OCI-LY3 (cell line): ENCODE measurements around the gene REC114.

Source experiments
- H2AFZ ChIP-seq: fragments of 200-600, 300-600 bp; shearing (Covaris generic); 2 replicates; pipeline ENCODE4 v1.6.0; 2014; ENCODE audit warnings: antibody characterized with exemption, low read depth, low read length
- H3K27ac ChIP-seq: fragments of 200-600, 300-600 bp; sonication (generic); 2 replicates; pipeline ENCODE4 v1.5.1; 2014; ENCODE audit warnings: mild to moderate bottlenecking, low read length, moderate library complexity, mixed read lengths
- H3K27me3 ChIP-seq: fragments of 200-600, 300-600 bp; sonication (generic); 2 replicates; pipeline ENCODE4 v1.6.1; 2014; ENCODE audit warnings: low read depth, low read length, mixed read lengths
- H3K36me3 ChIP-seq: fragments of 200-600, 300-600 bp; sonication (generic); replicated peaks from 2 replicates; pipeline ENCODE3; 2014; ENCODE audit warnings: low read depth, low read length, mixed read lengths
- H3K4me1 ChIP-seq: fragments of 300-600, 200-600 bp; sonication (generic); 2 replicates; pipeline ENCODE4 v1.6.1; 2014; ENCODE audit warnings: low read length, mixed read lengths
- H3K4me2 ChIP-seq: fragments of 200-600, 300-600 bp; sonication (generic); 2 replicates; pipeline ENCODE4 v1.6.1; 2014; ENCODE audit warnings: low read length, mixed read lengths
- H3K4me3 ChIP-seq: fragments of 300-600, 200-600 bp; sonication (generic); 2 replicates; pipeline ENCODE4 v1.5.1; 2014; ENCODE audit warnings: antibody characterized with exemption, mild to moderate bottlenecking, low read length, moderate library complexity
- H3K79me2 ChIP-seq: fragments of 300-600, 200-600 bp; shearing (Covaris generic); 2 replicates; pipeline ENCODE4 v1.6.1; 2014; ENCODE audit warnings: mild to moderate bottlenecking, low read length, mixed read lengths
- H3K9ac ChIP-seq: fragments of 300-600, 200-600 bp; shearing (Covaris generic); 2 replicates; pipeline ENCODE4 v1.6.0; 2014; ENCODE audit warnings: mild to moderate bottlenecking, low read length, moderate library complexity
- H3K9me3 ChIP-seq: fragments of 200-600, 300-600 bp; shearing (Covaris generic); 2 replicates; pipeline ENCODE4 v1.6.1; 2014; ENCODE audit warnings: low read length, mixed read lengths; ENCODE audit not compliant: insufficient read depth
- H4K20me1 ChIP-seq: fragments of 200-600, 300-600 bp; sonication (generic); 2 replicates; pipeline ENCODE4 v1.6.1; 2016; ENCODE audit warnings: low read length, mixed read lengths; ENCODE audit not compliant: insufficient read depth
- EZH2phosphoT487 ChIP-seq: fragments of 200-600 bp; shearing (Covaris generic); IDR thresholded peaks from 2 replicates; pipeline ENCODE4 v1.6.1; 2018; ENCODE audit warnings: antibody characterized with exemption, mixed run types, low read depth
- TF ChIP-seq, protein P1 (sequence below): fragments of 200-600, 300-600 bp; sonication (generic); IDR thresholded peaks from 2 replicates; pipeline ENCODE4 v1.5.1; 2014; ENCODE audit warnings: antibody characterized with exemption, low read length, low read depth

REC114 gene

DNA sequence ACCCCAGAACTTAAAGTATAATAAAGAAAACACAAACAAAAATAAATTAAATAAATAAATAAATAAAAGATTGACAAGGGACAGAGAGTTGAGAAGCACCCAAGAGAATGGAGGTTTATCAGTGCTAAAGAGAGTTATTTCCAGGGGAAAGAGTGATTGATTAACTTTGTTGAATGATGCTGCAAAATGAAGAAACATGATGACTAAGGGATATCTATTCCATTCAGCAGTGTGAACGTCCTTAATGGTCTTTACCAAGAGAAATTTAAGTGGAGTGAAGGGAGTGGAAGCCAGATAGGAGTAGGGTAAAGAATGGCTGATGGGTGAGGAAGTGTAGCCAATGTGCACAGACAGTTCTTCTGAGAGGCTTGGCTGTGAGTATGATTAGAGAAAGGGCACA lies 11.1 kb downstream of the REC114 start:
- Histone ChIP-seq H3K4me2 (no peak overlapping the region), H3K9me3 (no peaks in the 10 kb centered on the region), H3K9ac (no peak overlapping the region), H3K4me1 (no peaks in the 10 kb centered on the region), H3K36me3 (no peaks in the 10 kb centered on the region), H4K20me1 (no peaks in the 10 kb centered on the region), H3K4me3 (no peak overlapping the region), H2AFZ (no peak overlapping the region), H3K79me2 (no peaks in the 10 kb centered on the region), H3K27ac (no peak overlapping the region), H3K27me3 (peaks cover 18% of the 10 kb centered on the region)
- TF ChIP-seq, protein P1, sequence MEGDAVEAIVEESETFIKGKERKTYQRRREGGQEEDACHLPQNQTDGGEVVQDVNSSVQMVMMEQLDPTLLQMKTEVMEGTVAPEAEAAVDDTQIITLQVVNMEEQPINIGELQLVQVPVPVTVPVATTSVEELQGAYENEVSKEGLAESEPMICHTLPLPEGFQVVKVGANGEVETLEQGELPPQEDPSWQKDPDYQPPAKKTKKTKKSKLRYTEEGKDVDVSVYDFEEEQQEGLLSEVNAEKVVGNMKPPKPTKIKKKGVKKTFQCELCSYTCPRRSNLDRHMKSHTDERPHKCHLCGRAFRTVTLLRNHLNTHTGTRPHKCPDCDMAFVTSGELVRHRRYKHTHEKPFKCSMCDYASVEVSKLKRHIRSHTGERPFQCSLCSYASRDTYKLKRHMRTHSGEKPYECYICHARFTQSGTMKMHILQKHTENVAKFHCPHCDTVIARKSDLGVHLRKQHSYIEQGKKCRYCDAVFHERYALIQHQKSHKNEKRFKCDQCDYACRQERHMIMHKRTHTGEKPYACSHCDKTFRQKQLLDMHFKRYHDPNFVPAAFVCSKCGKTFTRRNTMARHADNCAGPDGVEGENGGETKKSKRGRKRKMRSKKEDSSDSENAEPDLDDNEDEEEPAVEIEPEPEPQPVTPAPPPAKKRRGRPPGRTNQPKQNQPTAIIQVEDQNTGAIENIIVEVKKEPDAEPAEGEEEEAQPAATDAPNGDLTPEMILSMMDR: no peak
- no peak for TF ChIP-seq EZH2phosphoT487

DNA sequence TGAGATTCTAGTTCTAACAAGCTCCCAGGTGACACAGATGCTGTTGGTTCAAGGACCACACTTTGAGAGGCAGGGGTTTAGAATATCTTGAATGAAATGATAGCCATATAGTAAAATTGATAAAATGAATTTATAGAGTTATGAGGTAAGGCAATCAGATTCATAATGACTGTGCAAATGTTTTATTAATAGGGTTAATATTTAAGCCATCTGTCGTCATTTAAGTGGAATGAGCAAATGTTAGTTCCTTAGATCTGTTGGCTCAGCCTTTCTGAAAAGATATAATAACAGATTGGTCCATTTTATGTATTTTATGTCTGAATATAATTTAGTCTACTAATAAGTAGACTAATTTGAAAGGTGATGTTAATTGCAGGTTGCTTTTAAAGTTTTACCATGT lies 12.9 kb downstream of the REC114 start:
- H4K20me1 ChIP-seq: no peaks in the 10 kb centered on the region
- H3K4me3 ChIP-seq: no peak overlapping the region
- no peaks in the 10 kb centered on the region for H3K4me1 ChIP-seq
- H3K36me3 ChIP-seq: no peaks in the 10 kb centered on the region
- no peak overlapping the region for H3K9ac ChIP-seq
- no peaks in the 10 kb centered on the region for H3K79me2 ChIP-seq
- TF ChIP-seq EZH2phosphoT487: no peak
- TF ChIP-seq, protein P1: no peak
- no peaks in the 10 kb centered on the region for H3K9me3 ChIP-seq
- H2AFZ ChIP-seq: no peak overlapping the region
- no peak overlapping the region for H3K4me2 ChIP-seq
- H3K27ac ChIP-seq: no peak overlapping the region
- H3K27me3 ChIP-seq: peaks cover 26% of the 10 kb centered on the region

DNA sequence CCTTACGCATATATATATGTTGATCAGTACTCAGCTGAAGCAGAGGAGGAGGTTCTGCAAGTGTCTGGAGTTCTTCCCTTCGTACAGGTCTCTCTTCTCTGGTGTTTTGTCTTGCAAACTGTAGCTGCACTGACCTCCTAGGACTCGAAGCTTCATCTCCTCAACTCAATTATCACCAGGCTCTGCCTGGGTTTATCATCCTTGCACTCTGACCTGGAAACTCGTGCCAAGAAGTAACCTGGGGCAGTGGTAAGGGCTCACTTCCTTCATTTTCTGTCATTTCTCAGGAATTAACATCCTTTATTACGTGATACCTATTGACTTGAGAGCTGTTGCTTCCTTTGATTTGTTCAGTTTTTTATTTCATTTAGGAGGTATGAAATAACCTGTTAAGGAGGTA lies 14.4 kb downstream of the REC114 start:
- Histone ChIP-seq H3K4me1 (no peaks in the 10 kb centered on the region), H3K27me3 (peaks cover 26% of the 10 kb centered on the region), H3K27ac (no peak overlapping the region), H2AFZ (no peak overlapping the region), H3K4me3 (no peak overlapping the region), H3K4me2 (no peak overlapping the region), H3K36me3 (no peaks in the 10 kb centered on the region), H4K20me1 (no peaks in the 10 kb centered on the region), H3K79me2 (no peaks in the 10 kb centered on the region), H3K9ac (no peak overlapping the region), H3K9me3 (no peaks in the 10 kb centered on the region)
- no peak for TF ChIP-seq EZH2phosphoT487
- TF ChIP-seq, protein P1: no peak

DNA sequence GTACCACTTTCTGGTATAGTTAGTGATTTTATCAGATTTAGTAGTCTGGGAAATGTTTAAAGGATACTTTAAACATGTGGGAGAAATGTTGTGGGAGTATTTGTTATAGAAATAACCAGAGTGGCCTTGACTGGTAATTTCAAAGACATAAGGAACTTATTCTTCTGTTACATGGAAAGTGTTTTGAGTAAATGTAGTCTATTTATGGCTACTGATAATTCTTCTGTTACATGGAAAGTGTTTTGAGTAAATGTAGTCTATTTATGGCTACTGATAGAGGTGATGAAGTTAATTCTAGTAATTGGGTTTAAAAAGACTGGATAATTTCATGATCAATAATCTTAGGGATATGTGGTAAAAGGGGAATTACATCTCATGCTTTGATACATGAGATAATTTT lies 17.7 kb downstream of the REC114 start:
- H3K36me3 ChIP-seq: no peaks in the 10 kb centered on the region
- no peaks in the 10 kb centered on the region for H3K79me2 ChIP-seq

More for the DNA sequence above, 17.7 kb downstream of the REC114 start:
- H3K4me3 ChIP-seq: no peak overlapping the region
- H3K27ac ChIP-seq: no peak overlapping the region
- H3K4me1 ChIP-seq: no peaks in the 10 kb centered on the region
- H3K9me3 ChIP-seq: no peaks in the 10 kb centered on the region
- H4K20me1 ChIP-seq: no peaks in the 10 kb centered on the region
- H3K27me3 ChIP-seq: peaks cover 19% of the 10 kb centered on the region
- H3K4me2 ChIP-seq: no peak overlapping the region
- no peak overlapping the region for H2AFZ ChIP-seq
- TF ChIP-seq, protein P1: no peak
- no peak for TF ChIP-seq EZH2phosphoT487
- H3K9ac ChIP-seq: no peak overlapping the region
